Mucosa of stomach (tissue), 1 donor: Measurements from ENCODE around the gene CLGN.

Experiments used
- H3K27me3 ChIP-seq: one replicate; pipeline ENCODE4 v1.7.0; 2013; ENCODE audit warnings: mild to moderate bottlenecking, low read length; ENCODE audit not compliant: control insufficient read depth, insufficient read depth
- H3K36me3 ChIP-seq: one replicate; pipeline ENCODE4 v1.7.0; 2013; ENCODE audit warnings: low read length; ENCODE audit not compliant: control insufficient read depth, insufficient read depth
- H3K4me1 ChIP-seq: one replicate; pipeline ENCODE4 v1.7.0; 2013; ENCODE audit warnings: mild to moderate bottlenecking, low read length; ENCODE audit not compliant: control insufficient read depth, insufficient read depth
- H3K4me3 ChIP-seq: one replicate; pipeline ENCODE4 v1.7.0; 2013; ENCODE audit warnings: low read length
- H3K9ac ChIP-seq: one replicate; pipeline ENCODE4 v1.7.0; 2013; ENCODE audit warnings: mild to moderate bottlenecking, low read length, moderate library complexity
- H3K9me3 ChIP-seq: one replicate; pipeline ENCODE4 v1.7.0; 2013; ENCODE audit warnings: mild to moderate bottlenecking, low read length, moderate library complexity; ENCODE audit not compliant: control insufficient read depth
- donor health status: Pancreatic carcinoma.

CLGN gene

GRCh38 chr4:140351093-140352075 is 76.1 kb downstream of the CLGN start:
- Histone ChIP-seq H3K4me1 (peaks cover 25% of the 10 kb centered on the region), H3K9ac (no peak overlapping the region), H3K27me3 (no peaks in the 10 kb centered on the region), H3K4me3 (no peak overlapping the region), H3K36me3 (no peaks in the 10 kb centered on the region), H3K9me3 (no peaks in the 10 kb centered on the region)

- Histone ChIP-seq H3K36me3 (no peaks in the 10 kb centered on the region), H3K4me1 (peaks cover 32% of the 10 kb centered on the region), H3K9ac (no peak overlapping the region), H3K9me3 (no peaks in the 10 kb centered on the region), H3K27me3 (no peaks in the 10 kb centered on the region), H3K4me3 (no peak overlapping the region)
These were observed 77.6 kb downstream of the CLGN start for GRCh38 chr4:140349816-140350215.

DNA sequence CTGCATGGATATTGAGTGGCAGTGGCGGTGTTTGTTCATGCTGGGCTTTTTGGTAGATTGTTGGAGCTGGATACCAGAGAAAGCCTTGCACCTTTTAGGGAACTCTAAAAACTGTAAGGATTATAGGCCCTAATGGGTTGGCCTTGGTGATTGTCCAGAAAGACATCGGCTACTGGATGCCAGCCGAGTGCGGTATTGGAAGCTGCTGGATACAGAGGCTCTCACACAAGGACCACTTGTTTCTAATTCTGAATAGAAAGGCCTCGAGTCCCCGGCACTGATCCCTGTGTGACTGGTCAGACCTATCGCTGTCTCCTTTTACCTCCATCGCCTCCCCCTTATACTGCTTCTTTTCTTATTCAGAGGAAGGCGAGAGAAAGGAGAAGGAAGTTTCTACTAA is 81.3 kb downstream of the CLGN start:
- Histone ChIP-seq H3K4me1 (peaks cover 30% of the 10 kb centered on the region), H3K9ac (peak overlapping the region; percentile 16), H3K4me3 (no peak overlapping the region), H3K27me3 (no peaks in the 10 kb centered on the region), H3K9me3 (no peaks in the 10 kb centered on the region), H3K36me3 (no peaks in the 10 kb centered on the region)

DNA sequence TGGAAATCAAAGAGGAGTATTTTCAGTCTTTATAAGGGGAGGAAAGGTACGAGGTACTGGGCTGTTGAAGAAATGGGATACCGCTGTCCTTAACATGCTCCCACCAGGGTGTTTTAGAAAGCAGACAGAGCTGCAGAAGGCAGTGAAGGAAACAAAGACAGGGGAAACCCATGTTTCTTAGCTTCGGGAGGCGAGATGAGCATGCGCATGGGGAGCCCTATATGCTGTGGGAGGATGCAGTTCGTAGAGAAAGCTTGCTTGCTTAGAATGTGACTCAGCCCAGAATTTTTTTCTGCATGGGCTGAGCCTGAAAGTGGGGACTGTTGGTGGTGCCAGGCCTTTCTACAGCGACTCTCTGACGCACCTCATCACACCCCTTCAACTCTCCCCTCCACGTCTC is 82.8 kb downstream of the CLGN start:
- Histone ChIP-seq H3K4me3 (peak overlapping the region; percentile 14), H3K9ac (peak overlapping the region; percentile 16), H3K9me3 (no peaks in the 10 kb centered on the region), H3K27me3 (no peaks in the 10 kb centered on the region), H3K36me3 (no peaks in the 10 kb centered on the region), H3K4me1 (peaks cover 30% of the 10 kb centered on the region)

DNA sequence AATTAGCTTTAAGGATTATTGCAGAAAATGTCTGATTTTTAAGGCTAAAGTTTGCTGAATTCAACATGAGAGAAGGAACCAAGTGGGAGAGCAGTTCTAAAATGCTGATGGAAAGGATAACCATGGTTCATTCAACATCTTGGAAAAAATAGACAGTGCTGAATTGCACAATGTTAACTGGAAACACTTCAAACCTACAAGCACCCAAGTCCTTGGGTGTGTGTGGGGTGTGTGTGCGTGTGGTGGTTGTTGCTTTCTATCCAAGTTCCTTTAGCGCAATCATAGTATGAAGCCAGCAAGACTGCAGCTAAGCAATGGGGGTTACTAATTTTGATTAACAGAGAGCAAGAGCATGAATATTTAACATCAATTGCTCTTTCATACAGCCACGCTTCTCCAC is 83.3 kb downstream of the CLGN start:
- peak overlapping the region; percentile 16 for H3K9ac ChIP-seq
- H3K27me3 ChIP-seq, result no peaks in the 10 kb centered on the region
- peak overlapping the region; percentile 14 for H3K4me3 ChIP-seq
- no peaks in the 10 kb centered on the region for H3K9me3 ChIP-seq
- peaks cover 26% of the 10 kb centered on the region for H3K4me1 ChIP-seq
- H3K36me3 ChIP-seq, result no peaks in the 10 kb centered on the region

DNA sequence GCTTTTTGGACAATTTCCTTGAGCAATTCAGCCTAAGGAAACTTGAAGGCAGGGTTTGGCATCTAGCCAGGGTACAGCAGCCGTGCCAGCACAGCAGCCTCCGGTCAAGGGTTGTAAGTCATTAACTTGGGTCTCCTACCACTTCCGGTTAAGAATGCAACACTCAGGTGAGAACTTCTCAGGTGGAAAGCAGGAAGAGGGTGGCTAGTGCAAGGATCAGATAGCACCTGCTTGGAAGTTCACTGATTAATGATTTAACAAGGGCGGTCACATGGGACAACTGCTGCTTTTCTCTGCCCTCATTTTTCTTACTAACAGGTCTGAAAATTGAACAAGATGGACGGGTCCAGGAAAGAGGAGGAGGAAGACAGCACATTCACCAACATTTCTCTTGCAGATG is 84.1 kb downstream of the CLGN start:
- Histone ChIP-seq H3K9me3 (no peaks in the 10 kb centered on the region), H3K9ac (no peak overlapping the region), H3K36me3 (no peaks in the 10 kb centered on the region), H3K4me1 (peaks cover 22% of the 10 kb centered on the region), H3K27me3 (no peaks in the 10 kb centered on the region), H3K4me3 (peak overlapping the region; percentile 6)

DNA sequence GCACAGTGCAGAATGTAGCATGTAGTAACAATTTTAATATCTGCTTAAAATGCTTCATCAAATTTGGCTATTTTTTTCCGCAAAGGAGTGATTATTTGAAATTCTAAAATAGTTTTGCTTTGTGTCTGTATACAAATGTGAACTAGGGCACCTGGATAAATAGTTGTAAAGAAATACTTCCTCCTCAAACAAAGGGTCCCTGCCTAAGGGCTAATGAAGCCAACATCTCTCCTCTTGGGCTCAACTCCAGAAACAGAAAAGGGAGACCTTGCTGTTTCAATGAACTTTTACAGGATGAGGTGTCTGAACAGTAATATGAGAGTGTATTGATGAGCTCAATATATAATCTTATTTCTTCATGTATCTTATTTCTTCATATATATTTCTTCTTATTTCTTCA is 84.8 kb downstream of the CLGN start:
- no peaks in the 10 kb centered on the region for H3K9me3 ChIP-seq
- no peak overlapping the region for H3K9ac ChIP-seq
- H3K36me3 ChIP-seq, result no peaks in the 10 kb centered on the region
- no peak overlapping the region for H3K4me3 ChIP-seq
- peaks cover 22% of the 10 kb centered on the region for H3K4me1 ChIP-seq
- H3K27me3 ChIP-seq, result no peaks in the 10 kb centered on the region
